ENCODE data around the gene PILRB. TPM values are rescaled to one million over a fixed set of nuclear protein-coding genes. Genes with fewer than 3 reads are reported as not detected.
A peak's percentile ranks its signal among the peaks of the same experiment; 100 is the strongest.
"Not testable (repeated sequence)": the region's sequence is repeated elsewhere in the genome, so short reads cannot be mapped to it uniquely, and the experiment has no call there.

PILRB gene
- total RNA-seq, 1 donor from 2014 or later: 21.1 TPM

DNA sequence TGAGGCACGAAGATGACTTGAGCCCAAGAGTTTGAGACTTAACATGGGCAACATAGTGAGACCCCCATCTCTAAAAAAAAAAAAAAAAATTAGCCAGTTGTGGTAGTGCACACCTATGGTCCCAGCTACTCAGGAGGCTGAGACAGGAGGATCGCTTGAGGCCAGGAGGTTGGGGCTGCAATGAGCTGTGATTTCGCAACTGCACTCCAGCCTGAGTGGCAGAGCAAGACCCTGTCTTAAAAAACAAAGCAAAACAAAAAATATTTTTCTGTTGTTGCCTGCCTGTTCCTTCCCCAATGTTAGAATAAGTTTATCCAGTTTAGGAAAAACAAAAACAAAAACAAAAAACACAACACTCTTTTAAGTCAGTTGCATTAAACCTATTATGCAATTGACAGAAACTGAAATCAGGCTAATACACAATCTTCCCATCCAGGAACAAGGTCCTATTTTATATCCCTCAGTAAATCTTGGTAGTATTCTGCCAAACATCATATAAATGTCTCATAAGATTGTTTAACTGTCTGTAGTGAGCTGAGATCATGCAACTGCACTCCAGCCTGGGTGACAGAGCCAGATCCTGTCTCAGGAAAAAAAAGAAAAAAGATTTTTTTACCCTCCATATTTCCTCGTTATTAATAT lies 20.3 kb downstream of the PILRB start:
- Mint-ChIP-seq H3K4me1 (ENCODE audit: low read depth, unreplicated experiment) (peaks cover 2% of the 10 kb centered on the region), H3K4me3 (ENCODE audit: unreplicated experiment) (no peak overlapping the region), H3K27ac (ENCODE audit: unreplicated experiment) (no peak overlapping the region), H3K36me3 (ENCODE audit: low read depth, unreplicated experiment) (no peaks in the 10 kb centered on the region), H3K27me3 (ENCODE audit: low read depth, unreplicated experiment) (peaks cover 10% of the 10 kb centered on the region), H3K9me3 (ENCODE audit: unreplicated experiment) (no peaks in the 10 kb centered on the region)
- Histone ChIP-seq H4K20me1 (ENCODE audit: insufficient read depth, low read length) (no peaks in the 10 kb centered on the region), H3K4me1 (ENCODE audit: insufficient read depth, low read length) (no peaks in the 10 kb centered on the region), H3K4me2 (ENCODE audit: low read length) (no peak overlapping the region), H3K4me3 (ENCODE audit: insufficient read depth, low read depth, low read length) (no peak overlapping the region), H3K79me2 (ENCODE audit: insufficient read depth, low read length) (no peaks in the 10 kb centered on the region), H3K27ac (ENCODE audit: low read depth, low read length) (no peak overlapping the region), H3K27me3 (ENCODE audit: insufficient read depth, low read length) (no peaks in the 10 kb centered on the region), H3K9ac (ENCODE audit: low read length) (no peak overlapping the region), H2AFZ (ENCODE audit: low read depth, low read length) (no peak overlapping the region), H3K36me3 (ENCODE audit: insufficient read depth, low read length) (no peaks in the 10 kb centered on the region), H3K9me3 (ENCODE audit: insufficient read depth, low read depth, low read length) (no peaks in the 10 kb centered on the region)
- DNase-seq (ENCODE audit: low read depth): no peak
- no peak for TF ChIP-seq EZH2 (IDR thresholded peaks at IDR 0.05; ENCODE audit: insufficient read depth, low read length)
- TF ChIP-seq, protein P1, sequence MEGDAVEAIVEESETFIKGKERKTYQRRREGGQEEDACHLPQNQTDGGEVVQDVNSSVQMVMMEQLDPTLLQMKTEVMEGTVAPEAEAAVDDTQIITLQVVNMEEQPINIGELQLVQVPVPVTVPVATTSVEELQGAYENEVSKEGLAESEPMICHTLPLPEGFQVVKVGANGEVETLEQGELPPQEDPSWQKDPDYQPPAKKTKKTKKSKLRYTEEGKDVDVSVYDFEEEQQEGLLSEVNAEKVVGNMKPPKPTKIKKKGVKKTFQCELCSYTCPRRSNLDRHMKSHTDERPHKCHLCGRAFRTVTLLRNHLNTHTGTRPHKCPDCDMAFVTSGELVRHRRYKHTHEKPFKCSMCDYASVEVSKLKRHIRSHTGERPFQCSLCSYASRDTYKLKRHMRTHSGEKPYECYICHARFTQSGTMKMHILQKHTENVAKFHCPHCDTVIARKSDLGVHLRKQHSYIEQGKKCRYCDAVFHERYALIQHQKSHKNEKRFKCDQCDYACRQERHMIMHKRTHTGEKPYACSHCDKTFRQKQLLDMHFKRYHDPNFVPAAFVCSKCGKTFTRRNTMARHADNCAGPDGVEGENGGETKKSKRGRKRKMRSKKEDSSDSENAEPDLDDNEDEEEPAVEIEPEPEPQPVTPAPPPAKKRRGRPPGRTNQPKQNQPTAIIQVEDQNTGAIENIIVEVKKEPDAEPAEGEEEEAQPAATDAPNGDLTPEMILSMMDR (IDR thresholded peaks at IDR 0.05; ENCODE audit: insufficient read depth, low read depth, low read length): no peak
- no peak for FAIRE-seq

DNA sequence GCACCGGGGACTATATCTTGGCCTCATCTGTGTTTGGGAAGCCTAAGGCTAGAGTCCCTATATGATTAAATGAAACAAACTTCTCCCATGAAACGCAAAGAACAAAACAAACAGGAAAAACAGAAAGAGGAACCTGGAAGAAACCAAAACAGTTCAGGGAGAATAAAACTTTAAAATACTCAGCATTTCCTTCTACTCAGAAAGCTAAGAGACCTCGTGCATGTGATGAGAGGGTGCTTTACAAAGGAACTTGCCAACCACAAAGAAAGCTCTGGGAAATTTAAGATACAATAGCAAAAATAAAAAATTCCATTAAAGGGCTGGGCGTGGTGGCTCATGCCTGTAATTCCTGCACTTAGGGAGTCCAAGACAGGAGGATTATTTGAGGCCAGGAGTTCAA lies 22.3 kb downstream of the PILRB start:
- DNase-seq (ENCODE audit: low read depth): no peak
- no peak overlapping the region for H2AFZ ChIP-seq (ENCODE audit: low read depth, low read length)
- H3K4me3 ChIP-seq (ENCODE audit: insufficient read depth, low read depth, low read length): no peak overlapping the region
- Mint-ChIP-seq H3K27ac (ENCODE audit: unreplicated experiment) (no peak overlapping the region), H3K4me3 (ENCODE audit: unreplicated experiment) (peak overlapping the region; percentile 35), H3K27me3 (ENCODE audit: low read depth, unreplicated experiment) (peaks cover 3% of the 10 kb centered on the region), H3K4me1 (ENCODE audit: low read depth, unreplicated experiment) (peaks cover 3% of the 10 kb centered on the region), H3K36me3 (ENCODE audit: low read depth, unreplicated experiment) (no peaks in the 10 kb centered on the region), H3K9me3 (ENCODE audit: unreplicated experiment) (no peaks in the 10 kb centered on the region)
- H3K36me3 ChIP-seq (ENCODE audit: insufficient read depth, low read length): no peaks in the 10 kb centered on the region
- no peak for FAIRE-seq
- no peaks in the 10 kb centered on the region for H3K9me3 ChIP-seq (ENCODE audit: insufficient read depth, low read depth, low read length)
- no peaks in the 10 kb centered on the region for H4K20me1 ChIP-seq (ENCODE audit: insufficient read depth, low read length)
- no peak overlapping the region for H3K27ac ChIP-seq (ENCODE audit: low read depth, low read length)
- TF ChIP-seq, protein P1 (IDR thresholded peaks at IDR 0.05; ENCODE audit: insufficient read depth, low read depth, low read length): no peak
- TF ChIP-seq EZH2 (IDR thresholded peaks at IDR 0.05; ENCODE audit: insufficient read depth, low read length): no peak
- no peak overlapping the region for H3K4me2 ChIP-seq (ENCODE audit: low read length)
- H3K9ac ChIP-seq (ENCODE audit: low read length): no peak overlapping the region
- H3K27me3 ChIP-seq (ENCODE audit: insufficient read depth, low read length): no peaks in the 10 kb centered on the region
- H3K79me2 ChIP-seq (ENCODE audit: insufficient read depth, low read length): no peaks in the 10 kb centered on the region
- no peaks in the 10 kb centered on the region for H3K4me1 ChIP-seq (ENCODE audit: insufficient read depth, low read length)

DNA sequence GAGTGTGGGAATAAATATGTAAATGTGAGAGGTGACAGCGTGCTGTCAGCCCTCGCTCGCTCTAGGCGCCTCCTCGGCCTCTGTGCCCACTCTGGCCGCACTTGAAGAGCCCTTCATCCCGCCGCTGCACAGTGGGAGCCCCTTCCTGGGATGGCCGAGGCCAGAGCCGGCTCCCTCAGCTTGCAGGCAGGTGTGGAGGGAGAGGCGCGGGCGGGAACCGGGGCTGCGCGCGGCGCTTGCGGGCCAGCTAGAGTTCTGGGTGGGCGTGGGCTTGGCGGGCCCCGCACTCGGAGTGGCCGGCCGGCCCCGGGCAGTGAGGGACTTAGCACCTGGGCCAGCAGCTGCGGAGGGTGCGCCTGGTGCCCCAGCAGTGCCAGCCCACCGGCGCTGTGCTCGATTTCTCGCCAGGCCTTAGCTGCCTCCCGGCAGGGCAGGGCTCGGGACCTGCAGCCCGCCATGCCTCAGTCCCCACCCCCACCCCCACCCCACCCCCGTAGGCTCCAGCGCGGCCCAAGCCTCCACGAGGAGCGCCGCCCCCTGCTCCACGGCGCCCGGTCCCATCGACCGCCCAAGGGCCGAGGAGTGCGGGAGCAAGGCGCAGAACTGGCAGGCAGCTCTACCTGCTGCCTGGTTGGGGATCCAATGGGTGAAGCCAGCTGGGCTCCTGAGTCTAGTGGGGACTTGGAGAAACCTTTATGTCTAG lies 23.8 kb downstream of the PILRB start:
- H3K27ac Mint-ChIP-seq (ENCODE audit: unreplicated experiment); H3K79me2 ChIP-seq (ENCODE audit: insufficient read depth, low read length); H3K9me3 Mint-ChIP-seq (ENCODE audit: unreplicated experiment); H4K20me1 ChIP-seq (ENCODE audit: insufficient read depth, low read length); H3K4me3 Mint-ChIP-seq (ENCODE audit: unreplicated experiment); H3K36me3 ChIP-seq (ENCODE audit: insufficient read depth, low read length); H3K27ac ChIP-seq (ENCODE audit: low read depth, low read length); H3K4me1 Mint-ChIP-seq (ENCODE audit: low read depth, unreplicated experiment); H3K9ac ChIP-seq (ENCODE audit: low read length); H3K9me3 ChIP-seq (ENCODE audit: insufficient read depth, low read depth, low read length); H3K36me3 Mint-ChIP-seq (ENCODE audit: low read depth, unreplicated experiment); H3K4me2 ChIP-seq (ENCODE audit: low read length); H2AFZ ChIP-seq (ENCODE audit: low read depth, low read length); DNase-seq (ENCODE audit: low read depth); H3K27me3 ChIP-seq (ENCODE audit: insufficient read depth, low read length); H3K27me3 Mint-ChIP-seq (ENCODE audit: low read depth, unreplicated experiment); FAIRE-seq; H3K4me1 ChIP-seq (ENCODE audit: insufficient read depth, low read length); H3K4me3 ChIP-seq (ENCODE audit: insufficient read depth, low read depth, low read length): not testable (repeated sequence)

DNA sequence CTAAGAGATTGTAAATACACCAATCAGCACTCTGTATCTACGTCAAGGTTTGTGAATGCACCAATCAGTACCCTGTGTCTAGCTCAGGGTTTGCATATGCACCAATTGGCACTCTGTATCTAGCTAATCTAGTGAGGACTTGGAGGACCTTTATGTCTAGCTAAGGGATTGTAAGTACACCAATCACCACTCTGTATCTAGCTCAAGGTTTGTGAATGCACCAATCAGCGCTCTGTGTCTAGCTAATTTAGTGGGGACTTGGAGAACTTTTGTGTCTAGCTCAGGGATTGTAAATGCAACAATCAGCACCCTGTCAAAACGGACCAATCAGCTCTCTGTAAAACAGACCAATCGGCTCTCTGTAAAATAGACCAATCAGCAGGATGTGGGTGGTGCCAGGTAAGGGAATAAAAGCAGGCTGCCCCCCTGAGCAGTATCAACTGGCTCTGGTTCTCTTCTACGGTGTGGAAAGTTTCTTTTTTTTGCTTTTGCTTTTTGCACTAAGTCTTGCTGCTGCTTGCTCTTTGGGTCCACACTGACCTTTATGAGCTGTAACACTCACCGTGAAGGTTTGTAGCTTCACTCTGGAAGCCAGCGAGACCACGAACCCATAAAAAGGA lies 24.4 kb downstream of the PILRB start:
- FAIRE-seq; H3K4me3 ChIP-seq (ENCODE audit: insufficient read depth, low read depth, low read length): not testable (repeated sequence)

More for the DNA sequence above, 24.4 kb downstream of the PILRB start:
- H3K36me3 Mint-ChIP-seq (ENCODE audit: low read depth, unreplicated experiment); H3K27me3 Mint-ChIP-seq (ENCODE audit: low read depth, unreplicated experiment); H3K9me3 Mint-ChIP-seq (ENCODE audit: unreplicated experiment); H3K4me1 Mint-ChIP-seq (ENCODE audit: low read depth, unreplicated experiment); DNase-seq (ENCODE audit: low read depth); H3K4me2 ChIP-seq (ENCODE audit: low read length); H3K36me3 ChIP-seq (ENCODE audit: insufficient read depth, low read length); H3K27me3 ChIP-seq (ENCODE audit: insufficient read depth, low read length); H3K4me3 Mint-ChIP-seq (ENCODE audit: unreplicated experiment); H3K9ac ChIP-seq (ENCODE audit: low read length); H3K4me1 ChIP-seq (ENCODE audit: insufficient read depth, low read length); H4K20me1 ChIP-seq (ENCODE audit: insufficient read depth, low read length); H3K27ac Mint-ChIP-seq (ENCODE audit: unreplicated experiment); H3K9me3 ChIP-seq (ENCODE audit: insufficient read depth, low read depth, low read length); H3K79me2 ChIP-seq (ENCODE audit: insufficient read depth, low read length); H2AFZ ChIP-seq (ENCODE audit: low read depth, low read length); H3K27ac ChIP-seq (ENCODE audit: low read depth, low read length): not testable (repeated sequence)
